ENCODE results near the gene TEKT2.

GRCh38 chr1:36132029-36132428 is 48.1 kb downstream of the TEKT2 start:
- TF ChIP-seq KDM1A (IDR thresholded peaks at IDR 0.05; ENCODE audit: borderline replicate concordance, low read length), result no peak
- no peak for TF ChIP-seq TAF1 (IDR thresholded peaks at IDR 0.05; ENCODE audit: low read depth, low read length)
- no peak for TF ChIP-seq CTCF (IDR thresholded peaks at IDR 0.05; ENCODE audit: control extremely low read depth in 1 of 3, insufficient read depth in 1 of 3, low read depth in 1 of 3, low read length in 3 of 3)
- no peak for TF ChIP-seq SIX5 (IDR thresholded peaks at IDR 0.05; ENCODE audit: low read depth, low read length)
- no peak for TF ChIP-seq BRCA1 (IDR thresholded peaks at IDR 0.05; ENCODE audit: low read depth, low read length)
- no peak for TF ChIP-seq RFX5 (IDR thresholded peaks at IDR 0.05; ENCODE audit: borderline replicate concordance, low read depth, low read length)
- no peak for TF ChIP-seq POLR2AphosphoS5 (IDR thresholded peaks at IDR 0.05; ENCODE audit: low read depth, low read length)
- TF ChIP-seq, protein P1, sequence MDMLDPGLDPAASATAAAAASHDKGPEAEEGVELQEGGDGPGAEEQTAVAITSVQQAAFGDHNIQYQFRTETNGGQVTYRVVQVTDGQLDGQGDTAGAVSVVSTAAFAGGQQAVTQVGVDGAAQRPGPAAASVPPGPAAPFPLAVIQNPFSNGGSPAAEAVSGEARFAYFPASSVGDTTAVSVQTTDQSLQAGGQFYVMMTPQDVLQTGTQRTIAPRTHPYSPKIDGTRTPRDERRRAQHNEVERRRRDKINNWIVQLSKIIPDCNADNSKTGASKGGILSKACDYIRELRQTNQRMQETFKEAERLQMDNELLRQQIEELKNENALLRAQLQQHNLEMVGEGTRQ (IDR thresholded peaks at IDR 0.05; ENCODE audit: low read length), result no peak
- TF ChIP-seq SIN3A (conservative IDR thresholded peaks at IDR 0.05 in 1 of 2, IDR thresholded peaks at IDR 0.05 in 1 of 2; ENCODE audit: low read depth in 1 of 2, low read length in 2 of 2), result no peak
- no peak for TF ChIP-seq RNF2 (IDR thresholded peaks at IDR 0.05; ENCODE audit: borderline replicate concordance, low read depth, low read length, missing control alignments, poor library complexity, severe bottlenecking)
- TF ChIP-seq POLR2A (IDR thresholded peaks at IDR 0.05; ENCODE audit: control extremely low read depth in 1 of 2, low read depth in 2 of 2, low read length in 2 of 2), result no peak
- no peak for TF ChIP-seq SAP30 (IDR thresholded peaks at IDR 0.05; ENCODE audit: insufficient read depth, insufficient replicate concordance, low read length)
- TF ChIP-seq, protein P2, sequence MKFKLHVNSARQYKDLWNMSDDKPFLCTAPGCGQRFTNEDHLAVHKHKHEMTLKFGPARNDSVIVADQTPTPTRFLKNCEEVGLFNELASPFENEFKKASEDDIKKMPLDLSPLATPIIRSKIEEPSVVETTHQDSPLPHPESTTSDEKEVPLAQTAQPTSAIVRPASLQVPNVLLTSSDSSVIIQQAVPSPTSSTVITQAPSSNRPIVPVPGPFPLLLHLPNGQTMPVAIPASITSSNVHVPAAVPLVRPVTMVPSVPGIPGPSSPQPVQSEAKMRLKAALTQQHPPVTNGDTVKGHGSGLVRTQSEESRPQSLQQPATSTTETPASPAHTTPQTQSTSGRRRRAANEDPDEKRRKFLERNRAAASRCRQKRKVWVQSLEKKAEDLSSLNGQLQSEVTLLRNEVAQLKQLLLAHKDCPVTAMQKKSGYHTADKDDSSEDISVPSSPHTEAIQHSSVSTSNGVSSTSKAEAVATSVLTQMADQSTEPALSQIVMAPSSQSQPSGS (IDR thresholded peaks at IDR 0.05; ENCODE audit: low read length), result no peak
